ENCODE data around the gene PP2D1. TPM values are rescaled to one million over a fixed set of nuclear protein-coding genes. Genes with fewer than 3 reads are reported as not detected.
A peak's percentile ranks its signal among the peaks of the same experiment; 100 is the strongest.

Gene PP2D1
- total RNA-seq, 1 experiment from 2014 or later: not detected

DNA sequence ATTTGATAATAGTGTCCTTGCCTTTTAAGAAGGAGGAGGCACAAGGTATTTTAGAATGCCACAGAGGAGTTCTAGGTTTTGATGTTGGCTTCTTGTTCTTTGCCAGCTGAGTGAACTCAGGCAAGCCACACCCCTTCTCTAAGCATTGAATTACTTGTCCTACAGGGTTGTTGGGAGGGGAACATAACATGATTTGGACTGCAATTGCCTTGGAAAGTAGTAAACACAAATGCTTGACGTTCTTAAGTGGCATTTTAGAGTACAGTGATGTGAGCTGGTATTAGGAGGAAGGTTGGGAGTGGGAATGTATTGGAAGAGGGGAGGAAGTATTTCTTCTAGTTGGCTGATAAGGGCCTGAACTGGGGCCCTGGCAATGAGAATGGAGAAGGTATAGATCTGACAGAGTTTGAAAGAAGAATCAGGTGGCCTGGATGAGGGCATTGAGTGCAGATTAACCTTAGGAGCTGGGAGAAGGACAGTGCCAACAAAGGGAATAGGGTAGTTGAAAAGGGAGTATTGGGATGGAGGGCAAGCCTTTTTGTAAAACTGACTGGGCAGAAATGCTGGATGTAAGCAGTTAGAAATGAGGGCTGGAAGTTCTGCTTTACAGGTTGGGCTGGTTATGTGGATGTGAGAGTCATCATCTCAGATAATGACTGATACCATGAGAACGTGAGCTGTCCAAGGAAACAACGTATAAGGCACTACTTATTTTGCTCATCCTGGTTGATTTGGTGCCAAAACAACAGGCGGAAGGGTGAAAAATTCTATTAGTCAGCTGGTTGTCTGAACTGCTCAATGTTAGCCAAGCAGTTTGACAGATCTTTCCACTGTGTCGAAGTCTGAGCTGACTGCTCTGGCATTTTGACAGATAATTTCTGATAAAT, 44.9 kb upstream of the PP2D1 start:
- intact Hi-C loops (cut with micrococcal nuclease; ENCODE audit: unreplicated experiment): no loop called here
- no peak overlapping the region for H3K27ac ChIP-seq (ENCODE audit: low read length)
- ATAC-seq: no peak
- ChIA-PET POLR2A (no interaction called here), CTCF (interaction anchor here (0.5 kb wide), 1 partner anchor 26 kb away, joined by 4 read pairs; no protein-coding TSS in a partner anchor)
- H3K4me1 ChIP-seq (ENCODE audit: control insufficient read depth, insufficient read depth, low read length): peaks cover 9% of the 10 kb centered on the region
- H3K36me3 ChIP-seq (ENCODE audit: control insufficient read depth, insufficient read depth, low read length): no peaks in the 10 kb centered on the region
- in situ Hi-C loops (cut with HindIII; ENCODE audit: low pct_unique_long_range_greater_than_20kb, low sequenced_read_pairs): no loop called here
- no peaks in the 10 kb centered on the region for H3K27me3 ChIP-seq (ENCODE audit: control insufficient read depth, insufficient read depth, low read length)
- BruUV-seq (replicated peaks): no TSS peak
- no peak overlapping the region for H3K4me3 ChIP-seq (ENCODE audit: low read depth in 2 of 2, low read length in 2 of 2)
- no peaks in the 10 kb centered on the region for H3K9me3 ChIP-seq (ENCODE audit: control insufficient read depth, insufficient read depth, low read depth, low read length)
- TF ChIP-seq SIN3A (IDR thresholded peaks at IDR 0.05; ENCODE audit: borderline replicate concordance, insufficient read depth, low read depth, low read length) (no peak), POLR2AphosphoS5 (IDR thresholded peaks at IDR 0.05; ENCODE audit: low read depth, low read length) (no peak), TCF7L2 (IDR thresholded peaks at IDR 0.05; ENCODE audit: low read depth, low read length) (no peak)
- TF ChIP-seq, protein P1, sequence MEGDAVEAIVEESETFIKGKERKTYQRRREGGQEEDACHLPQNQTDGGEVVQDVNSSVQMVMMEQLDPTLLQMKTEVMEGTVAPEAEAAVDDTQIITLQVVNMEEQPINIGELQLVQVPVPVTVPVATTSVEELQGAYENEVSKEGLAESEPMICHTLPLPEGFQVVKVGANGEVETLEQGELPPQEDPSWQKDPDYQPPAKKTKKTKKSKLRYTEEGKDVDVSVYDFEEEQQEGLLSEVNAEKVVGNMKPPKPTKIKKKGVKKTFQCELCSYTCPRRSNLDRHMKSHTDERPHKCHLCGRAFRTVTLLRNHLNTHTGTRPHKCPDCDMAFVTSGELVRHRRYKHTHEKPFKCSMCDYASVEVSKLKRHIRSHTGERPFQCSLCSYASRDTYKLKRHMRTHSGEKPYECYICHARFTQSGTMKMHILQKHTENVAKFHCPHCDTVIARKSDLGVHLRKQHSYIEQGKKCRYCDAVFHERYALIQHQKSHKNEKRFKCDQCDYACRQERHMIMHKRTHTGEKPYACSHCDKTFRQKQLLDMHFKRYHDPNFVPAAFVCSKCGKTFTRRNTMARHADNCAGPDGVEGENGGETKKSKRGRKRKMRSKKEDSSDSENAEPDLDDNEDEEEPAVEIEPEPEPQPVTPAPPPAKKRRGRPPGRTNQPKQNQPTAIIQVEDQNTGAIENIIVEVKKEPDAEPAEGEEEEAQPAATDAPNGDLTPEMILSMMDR (IDR thresholded peaks at IDR 0.05): no peak
- TF ChIP-seq, protein P2, sequence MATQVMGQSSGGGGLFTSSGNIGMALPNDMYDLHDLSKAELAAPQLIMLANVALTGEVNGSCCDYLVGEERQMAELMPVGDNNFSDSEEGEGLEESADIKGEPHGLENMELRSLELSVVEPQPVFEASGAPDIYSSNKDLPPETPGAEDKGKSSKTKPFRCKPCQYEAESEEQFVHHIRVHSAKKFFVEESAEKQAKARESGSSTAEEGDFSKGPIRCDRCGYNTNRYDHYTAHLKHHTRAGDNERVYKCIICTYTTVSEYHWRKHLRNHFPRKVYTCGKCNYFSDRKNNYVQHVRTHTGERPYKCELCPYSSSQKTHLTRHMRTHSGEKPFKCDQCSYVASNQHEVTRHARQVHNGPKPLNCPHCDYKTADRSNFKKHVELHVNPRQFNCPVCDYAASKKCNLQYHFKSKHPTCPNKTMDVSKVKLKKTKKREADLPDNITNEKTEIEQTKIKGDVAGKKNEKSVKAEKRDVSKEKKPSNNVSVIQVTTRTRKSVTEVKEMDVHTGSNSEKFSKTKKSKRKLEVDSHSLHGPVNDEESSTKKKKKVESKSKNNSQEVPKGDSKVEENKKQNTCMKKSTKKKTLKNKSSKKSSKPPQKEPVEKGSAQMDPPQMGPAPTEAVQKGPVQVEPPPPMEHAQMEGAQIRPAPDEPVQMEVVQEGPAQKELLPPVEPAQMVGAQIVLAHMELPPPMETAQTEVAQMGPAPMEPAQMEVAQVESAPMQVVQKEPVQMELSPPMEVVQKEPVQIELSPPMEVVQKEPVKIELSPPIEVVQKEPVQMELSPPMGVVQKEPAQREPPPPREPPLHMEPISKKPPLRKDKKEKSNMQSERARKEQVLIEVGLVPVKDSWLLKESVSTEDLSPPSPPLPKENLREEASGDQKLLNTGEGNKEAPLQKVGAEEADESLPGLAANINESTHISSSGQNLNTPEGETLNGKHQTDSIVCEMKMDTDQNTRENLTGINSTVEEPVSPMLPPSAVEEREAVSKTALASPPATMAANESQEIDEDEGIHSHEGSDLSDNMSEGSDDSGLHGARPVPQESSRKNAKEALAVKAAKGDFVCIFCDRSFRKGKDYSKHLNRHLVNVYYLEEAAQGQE (IDR thresholded peaks at IDR 0.05; ENCODE audit: insufficient read depth in 1 of 2, low read depth in 2 of 2, low read length in 1 of 2): no peak
- DNase-seq (ENCODE audit: low read depth, low spot score): peak; percentile 62

DNA sequence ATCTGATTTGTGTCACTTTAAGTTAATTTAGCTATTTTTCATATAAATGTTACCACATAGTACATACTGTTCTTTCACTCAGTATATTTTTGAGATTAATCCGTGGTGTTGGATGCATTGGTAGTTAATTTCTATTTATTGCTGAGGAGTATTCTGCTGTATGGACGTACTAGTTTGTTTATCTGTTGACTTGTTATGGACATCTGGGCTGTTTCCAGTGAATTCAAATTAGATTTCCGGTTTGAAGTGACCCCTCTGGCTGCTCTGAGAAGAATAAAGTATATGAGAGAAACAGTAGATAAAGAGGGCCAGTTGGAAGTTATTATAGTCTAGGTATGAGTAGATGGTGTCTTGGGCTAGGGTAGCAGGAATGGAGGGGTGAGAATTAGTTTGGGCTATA, 43.8 kb upstream of the PP2D1 start:
- no peaks in the 10 kb centered on the region for H3K27me3 ChIP-seq (ENCODE audit: control insufficient read depth, insufficient read depth, low read length)
- no peak for ATAC-seq
- no peak overlapping the region for H3K27ac ChIP-seq (ENCODE audit: low read length)
- H3K4me3 ChIP-seq (ENCODE audit: low read depth in 2 of 2, low read length in 2 of 2): no peak overlapping the region
- ChIA-PET CTCF (no interaction called here), POLR2A (no interaction called here)
- peaks cover 9% of the 10 kb centered on the region for H3K4me1 ChIP-seq (ENCODE audit: control insufficient read depth, insufficient read depth, low read length)
- no peaks in the 10 kb centered on the region for H3K36me3 ChIP-seq (ENCODE audit: control insufficient read depth, insufficient read depth, low read length)
- no peaks in the 10 kb centered on the region for H3K9me3 ChIP-seq (ENCODE audit: control insufficient read depth, insufficient read depth, low read depth, low read length)
- DNase-seq (ENCODE audit: low read depth, low spot score): no peak
- in situ Hi-C loops (cut with HindIII; ENCODE audit: low pct_unique_long_range_greater_than_20kb, low sequenced_read_pairs) (no loop called here), intact Hi-C loops (cut with micrococcal nuclease; ENCODE audit: unreplicated experiment) (no loop called here)
- BruUV-seq (replicated peaks): no TSS peak
- TF ChIP-seq SIN3A (IDR thresholded peaks at IDR 0.05; ENCODE audit: borderline replicate concordance, insufficient read depth, low read depth, low read length): no peak
- no peak for TF ChIP-seq TCF7L2 (IDR thresholded peaks at IDR 0.05; ENCODE audit: low read depth, low read length)
- TF ChIP-seq, protein P2 (IDR thresholded peaks at IDR 0.05; ENCODE audit: insufficient read depth in 1 of 2, low read depth in 2 of 2, low read length in 1 of 2): no peak
- TF ChIP-seq, protein P1 (IDR thresholded peaks at IDR 0.05): no peak
- no peak for TF ChIP-seq POLR2AphosphoS5 (IDR thresholded peaks at IDR 0.05; ENCODE audit: low read depth, low read length)
